Activated B cell treated with CpG ODN at 0.5 μM for 24 hours (primary cell): ENCODE data around the gene DUS4L. TPM values are rescaled to one million over a fixed set of nuclear protein-coding genes. Genes with fewer than 3 reads are reported as not detected.

Experiments
- ATAC-seq: fragments of 200-7000 bp; cut with Tn5 transposase; one replicate; pipeline ENCODE4 v1.10.0; 2021; ENCODE audit warnings: low read depth, mild to moderate bottlenecking, moderate library complexity
- CTCF ChIA-PET: fragments of 350-600 bp; sonication (Branson Sonifier 250); formaldehyde crosslinking; loops from one replicate; lab custom pipeline; 2021; ENCODE audit warnings: antibody characterized with exemption; lab: Charles Lee
- POLR2A ChIA-PET: fragments of 350-600 bp; sonication (Branson Sonifier 250); formaldehyde crosslinking; loops from one replicate; lab custom pipeline; 2021; ENCODE audit warnings: antibody characterized with exemption; lab: Charles Lee
- DNase-seq: peaks from one replicate; pipeline ENCODE4 v3.0.0; 2022
- H3K27ac Mint-ChIP-seq: one replicate; pipeline ENCODE4 v1.8.0; 2020; ENCODE audit warnings: mixed read lengths
- H3K27me3 Mint-ChIP-seq: one replicate; pipeline ENCODE4 v1.8.0; 2021; ENCODE audit warnings: mixed read lengths
- H3K36me3 Mint-ChIP-seq: one replicate; pipeline ENCODE4 v1.8.0; 2021; ENCODE audit warnings: low read depth, mixed read lengths
- H3K4me1 Mint-ChIP-seq: one replicate; pipeline ENCODE4 v1.8.0; 2021; ENCODE audit warnings: mixed read lengths
- H3K4me3 Mint-ChIP-seq: one replicate; pipeline ENCODE4 v1.8.0; 2020; ENCODE audit warnings: mild to moderate bottlenecking, mixed read lengths
- H3K9me3 Mint-ChIP-seq: one replicate; pipeline ENCODE4 v1.8.0; 2020; ENCODE audit warnings: mixed read lengths
- CTCF ChIP-seq: fragments of 200-600 bp; IDR thresholded peaks from one replicate; pipeline ENCODE4 v1.8.0; 2022; ENCODE audit warnings: antibody characterized with exemption, mild to moderate bottlenecking
- intact Hi-C: fragments of 100-400 bp; cut with micrococcal nuclease; formaldehyde crosslinking; loops from one replicate; pipeline ENCODE4 v1.15.1; 2024
- total RNA-seq: library from RNA; stranded (reverse); gene quantifications from 2 replicates; pipeline ENCODE4 v1.2.3, GENCODE V29; 2022

The DUS4L gene
- total RNA-seq, 1 donor from 2014 or later, result 14.6 TPM

- DNase-seq (no peak), ATAC-seq (no peak)
- H3K27me3 Mint-ChIP-seq, result no peaks in the 10 kb centered on the region
- intact Hi-C loops, result no loop called here
- no peaks in the 10 kb centered on the region for H3K9me3 Mint-ChIP-seq
- H3K4me1 Mint-ChIP-seq, result peaks cover 23% of the 10 kb centered on the region
- peak overlapping the region; percentile 90 for H3K27ac Mint-ChIP-seq
- H3K4me3 Mint-ChIP-seq, result peak overlapping the region; percentile 95
- TF ChIP-seq CTCF, result no peak
- ChIA-PET POLR2A (interaction anchor here (0.5 to 1.7 kb wide), 4 partner anchors 16 to 1295 kb away, joined by 3 to 16 read pairs (median 4); partner anchors contain the start of genes CBLL1, COG5, DUS4L and NAMPT), CTCF (interaction anchor here (0.9 to 1.4 kb wide), 2 partner anchors 15 to 145 kb away, joined by 4 read pairs; no protein-coding TSS in a partner anchor)
- H3K36me3 Mint-ChIP-seq, result peaks cover 15% of the 10 kb centered on the region
Measured at GRCh38 chr7:107579554-107579884, 15.7 kb downstream of the DUS4L start.

- H3K27me3 Mint-ChIP-seq, result no peaks in the 10 kb centered on the region
- intact Hi-C loops, result loop anchor here (1.0 kb wide), 5 partner anchors 17 to 163 kb away; partner anchors contain the start of genes COG5 and DUS4L
- H3K9me3 Mint-ChIP-seq, result no peaks in the 10 kb centered on the region
- CTCF ChIA-PET, result interaction anchor here (0.9 to 1.4 kb wide), 2 partner anchors 15 to 145 kb away, joined by 4 read pairs; no protein-coding TSS in a partner anchor
- no peak for TF ChIP-seq CTCF
- peak; percentile 98 for ATAC-seq
- peaks cover 23% of the 10 kb centered on the region for H3K4me1 Mint-ChIP-seq
- H3K36me3 Mint-ChIP-seq, result peaks cover 16% of the 10 kb centered on the region
- DNase-seq, result peak; percentile 81
- H3K4me3 Mint-ChIP-seq, result peak within 1 kb of the TSS; percentile 95
- POLR2A ChIA-PET, result interaction anchor here (0.5 to 1.7 kb wide), 4 partner anchors 16 to 1295 kb away, joined by 3 to 16 read pairs (median 4); partner anchors contain the start of genes CBLL1, COG5, DUS4L and HBP1
- peak within 1 kb of the TSS; percentile 90 for H3K27ac Mint-ChIP-seq
Measured at GRCh38 chr7:107579885-107580715, 16.3 kb downstream of the DUS4L start, which contains the start of gene BCAP29. BCAP29 (plus strand) TSS chr7:107580246; CDS start chr7:107580773, 527 bp downstream.

DNA sequence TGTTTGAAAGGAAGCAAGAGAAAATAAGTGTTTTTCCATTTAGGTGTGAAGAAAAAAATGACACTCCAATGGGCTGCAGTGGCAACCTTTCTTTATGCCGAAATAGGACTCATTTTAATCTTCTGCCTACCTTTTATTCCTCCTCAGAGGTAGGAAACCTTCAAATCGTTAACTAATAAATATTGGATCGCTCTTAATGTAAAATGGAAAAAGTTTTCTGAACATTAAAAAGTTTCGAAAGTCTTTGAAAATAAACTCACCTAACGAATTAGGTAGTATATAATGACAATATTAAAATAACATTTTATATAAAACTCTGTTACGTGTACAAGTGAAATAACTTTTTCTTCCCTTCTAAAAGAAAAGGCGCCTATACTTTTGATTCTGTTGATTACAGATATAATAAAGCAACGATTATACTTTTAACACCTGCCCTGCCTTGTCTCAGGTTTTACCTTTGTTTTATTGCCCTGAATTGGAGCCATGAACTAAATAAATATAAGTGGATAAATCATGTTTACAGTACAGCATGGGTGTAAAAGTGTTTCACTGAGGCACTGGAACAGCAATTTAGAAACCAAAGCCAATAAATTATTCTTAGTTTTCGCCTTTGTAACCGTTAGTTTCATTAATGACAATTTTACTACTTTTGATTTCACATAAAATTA lies 17.1 kb downstream of the DUS4L start:
- peaks cover 18% of the 10 kb centered on the region for H3K36me3 Mint-ChIP-seq
- no peaks in the 10 kb centered on the region for H3K27me3 Mint-ChIP-seq
- intact Hi-C loops, result loop anchor here (1.0 kb wide), 5 partner anchors 18 to 162 kb away; partner anchors contain the start of genes COG5 and DUS4L
- no peak for TF ChIP-seq CTCF
- no peak for DNase-seq
- H3K27ac Mint-ChIP-seq, result peak overlapping the region; percentile 30
- CTCF ChIA-PET, result interaction anchor here (1.4 kb wide), 1 partner anchor 144 kb away, joined by 4 read pairs; no protein-coding TSS in a partner anchor
- H3K4me3 Mint-ChIP-seq, result peak overlapping the region; percentile 84
- H3K4me1 Mint-ChIP-seq, result peaks cover 23% of the 10 kb centered on the region
- POLR2A ChIA-PET, result interaction anchor here (0.6 to 1.7 kb wide), 4 partner anchors 17 to 412 kb away, joined by 3 to 16 read pairs (median 4); partner anchors contain the start of genes CBLL1, COG5, DUS4L and HBP1
- no peaks in the 10 kb centered on the region for H3K9me3 Mint-ChIP-seq
- no peak for ATAC-seq

- intact Hi-C loops, result no loop called here
- no peak overlapping the region for H3K27ac Mint-ChIP-seq
- ChIA-PET CTCF (interaction anchor here (0.6 kb wide), 1 partner anchor 80 kb away, joined by 3 read pairs; no protein-coding TSS in a partner anchor), POLR2A (interaction anchor here (1.0 kb wide), 1 partner anchor 17 kb away, joined by 3 read pairs; the partner anchor contains the start of genes COG5 and DUS4L)
- H3K4me1 Mint-ChIP-seq, result peaks cover 23% of the 10 kb centered on the region
- ATAC-seq (no peak), DNase-seq (no peak)
- no peaks in the 10 kb centered on the region for H3K27me3 Mint-ChIP-seq
- TF ChIP-seq CTCF, result no peak
- H3K4me3 Mint-ChIP-seq, result peak overlapping the region; percentile 61
- peaks cover 23% of the 10 kb centered on the region for H3K36me3 Mint-ChIP-seq
- no peaks in the 10 kb centered on the region for H3K9me3 Mint-ChIP-seq
Measured at GRCh38 chr7:107581387-107582013, 17.7 kb downstream of the DUS4L start.
